Heart left ventricle (tissue), 13 donors: ENCODE data around the gene NPBWR2.

ENCODE experiments used
- POLR2A ChIP-seq, 2 donors: fragments of 450-650 bp; IDR thresholded peaks; one replicate each; pipeline ENCODE4 v1.6.1; 2017; ENCODE audit warnings: antibody characterized with exemption in 2 of 2, mild to moderate bottlenecking in 2 of 2, moderate library complexity in 2 of 2
- TF ChIP-seq, protein P1 (sequence below), 12 donors: fragments of 200-600 bp; sonication (generic) in 4 of 12; IDR thresholded peaks; one replicate each; pipeline versions ENCODE4 v1.5.0 to v1.8.0; 2018 to 2022; ENCODE audit warnings: antibody characterized with exemption in 12 of 12, mild to moderate bottlenecking in 5 of 12
- donor health status: ischemic (EF 13 %, LVEDD 7.1; RV severe dilation, severe dysfunction).
- donor health status: DM: no; HTN: yes; CAD: no.
- donor health status: DM: no; HTN: no; CAD: no.
- donor health status: ischemic (EF 25% LVEDD 6.9; RV normal size, moderate dysfunction).
- donor health status: ischemic (EF 25% LVEDD 5.7; RV mildly dilated, moderate dysfunction).
- donor health status: ischemic (EF 35%, LVEDD 5.7; RV mildly dilated, moderate dysfunction).
- donor health status: nonischemic (EF 11% LVEDD 7.7; RV severe dilation, severe dysfunction).
- donor health status: DM: yes; HTN: yes; CAD: no.
- donor health status: PGD.
- donor health status: ischemic (EF 29% LVEDD 5.4; RV normal size, mild dysfunction).
- donor health status: nonischemic (EF 23%, LVEDD 6.1; RV moderate dilation, normal function).

- TF ChIP-seq, protein P1, sequence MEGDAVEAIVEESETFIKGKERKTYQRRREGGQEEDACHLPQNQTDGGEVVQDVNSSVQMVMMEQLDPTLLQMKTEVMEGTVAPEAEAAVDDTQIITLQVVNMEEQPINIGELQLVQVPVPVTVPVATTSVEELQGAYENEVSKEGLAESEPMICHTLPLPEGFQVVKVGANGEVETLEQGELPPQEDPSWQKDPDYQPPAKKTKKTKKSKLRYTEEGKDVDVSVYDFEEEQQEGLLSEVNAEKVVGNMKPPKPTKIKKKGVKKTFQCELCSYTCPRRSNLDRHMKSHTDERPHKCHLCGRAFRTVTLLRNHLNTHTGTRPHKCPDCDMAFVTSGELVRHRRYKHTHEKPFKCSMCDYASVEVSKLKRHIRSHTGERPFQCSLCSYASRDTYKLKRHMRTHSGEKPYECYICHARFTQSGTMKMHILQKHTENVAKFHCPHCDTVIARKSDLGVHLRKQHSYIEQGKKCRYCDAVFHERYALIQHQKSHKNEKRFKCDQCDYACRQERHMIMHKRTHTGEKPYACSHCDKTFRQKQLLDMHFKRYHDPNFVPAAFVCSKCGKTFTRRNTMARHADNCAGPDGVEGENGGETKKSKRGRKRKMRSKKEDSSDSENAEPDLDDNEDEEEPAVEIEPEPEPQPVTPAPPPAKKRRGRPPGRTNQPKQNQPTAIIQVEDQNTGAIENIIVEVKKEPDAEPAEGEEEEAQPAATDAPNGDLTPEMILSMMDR (IDR thresholded peaks at IDR 0.05), result no peak
- TF ChIP-seq POLR2A (IDR thresholded peaks at IDR 0.05), result no peak
Measured at GRCh38 chr20:64093013-64093503, 14.3 kb downstream of the NPBWR2 start.
